Thyroid gland (tissue), 4 donors: Measurements from ENCODE around the gene NFIX. TPM values are rescaled to one million over a fixed set of nuclear protein-coding genes. Genes with fewer than 3 reads are reported as not detected.

ENCODE experiments used
- DNase-seq, 2 donors: peaks; one replicate each; pipeline ENCODE4 v3.0.0-alpha.2; 2019
- H3K27ac ChIP-seq, 3 donors: fragments of 200-600 bp; sonication (generic); 1 replicate in 2 of 3; 2 replicates in 1 of 3; pipeline ENCODE4 v1.5.1; 2016 to 2019; ENCODE audit warnings: mild to moderate bottlenecking in 1 of 3, moderate library complexity in 1 of 3
- H3K27me3 ChIP-seq: fragments of 200-600 bp; sonication (generic); one replicate; pipeline ENCODE4 v1.5.1; 2019
- H3K36me3 ChIP-seq, 2 donors: fragments of 200-600 bp; sonication (generic); one replicate each; pipeline ENCODE4 v1.5.1; 2016 to 2019
- H3K4me1 ChIP-seq, 2 donors: fragments of 200-600 bp; sonication (generic); one replicate each; pipeline ENCODE4 v1.5.1; 2017 to 2019
- H3K4me3 ChIP-seq, 3 donors: fragments of 200-600 bp; sonication (generic); replicated peaks in 1 of 3; 1 replicate in 2 of 3; 2 replicates in 1 of 3; pipeline ENCODE4 v1.5.1; 2016; ENCODE audit warnings: mild to moderate bottlenecking in 1 of 3
- H3K9me3 ChIP-seq: fragments of 200-600 bp; sonication (generic); one replicate; pipeline ENCODE4 v1.5.1; 2017
- CTCF ChIP-seq, 6 experiments: fragments of 200-600 bp in 3 of 6; fragments of 450-650 bp in 3 of 6; sonication (generic) in 3 of 6; IDR thresholded peaks; one replicate each; pipeline ENCODE4 v1.5.1; 2016 to 2019; ENCODE audit warnings: antibody characterized with exemption in 6 of 6, mild to moderate bottlenecking in 2 of 6, inconsistent platforms in 1 of 6, moderate library complexity in 1 of 6
- POLR2A ChIP-seq, 2 donors: fragments of 450-650 bp; IDR thresholded peaks; one replicate each; pipeline ENCODE4 v1.6.1; 2017; ENCODE audit warnings: antibody characterized with exemption in 2 of 2, mild to moderate bottlenecking in 2 of 2, moderate library complexity in 1 of 2
- WGBS, 2 donors: methylation state at CpG; one replicate each; pipeline ENCODE4 v1.1.5; 2017; 5-methylcytosine and 5-hydroxymethylcytosine counted together
- intact Hi-C: fragments of 100-400 bp; cut with DNase I; formaldehyde crosslinking; loops from one replicate; pipeline ENCODE4 v1.15.1; 2023
- total RNA-seq, 4 donors: library from RNA; depleted of rRNA; stranded (reverse); fragments of >200 nt; gene quantifications; one replicate each; pipeline ENCODE4 v1.2.3, GENCODE V29; 2016

Gene NFIX
- total RNA-seq, 4 donors from 2014 or later = 38.8 to 70.2 (median 62.4) TPM

- DNase-seq = no peak
- intact Hi-C loops = loop anchor here (5.0 kb wide), 1 partner anchor 35 kb away; no protein-coding TSS in a partner anchor
- 76 to 80% methylated on average over 16 of the region's 16 CpGs for WGBS, 2 donors
- H3K36me3 ChIP-seq = peaks cover 14% of the 10 kb centered on the region in 2 donors
- H3K27me3 ChIP-seq = no peaks in the 10 kb centered on the region
- TF ChIP-seq POLR2A (IDR thresholded peaks at IDR 0.05) (no peak), CTCF (IDR thresholded peaks at IDR 0.05) (no peak)
- peaks cover 4 to 5% of the 10 kb centered on the region in 2 donors for H3K4me1 ChIP-seq
- H3K4me3 ChIP-seq = no peak overlapping the region
- no peak overlapping the region for H3K27ac ChIP-seq
- H3K9me3 ChIP-seq = no peaks in the 10 kb centered on the region
Observed at GRCh38 chr19:13146763-13147563, 151.7 kb downstream of the NFIX start.

Other genes with a start within 250 kb of the NFIX start
- not detected for gene BEST2, start 243.7 kb upstream of the NFIX start, total RNA-seq
- gene HOOK2, start 219.9 kb upstream of the NFIX start, total RNA-seq = 100 to 1,000 TPM; 128 to 145 (median 136) TPM
- 100 to 1,000 TPM; 111 to 393 (median 220) TPM for gene JUNB, start 204.0 kb upstream of the NFIX start, total RNA-seq
- gene PRDX2, start 193.7 kb upstream of the NFIX start, total RNA-seq = 100 to 1,000 TPM; 166 to 496 (median 328) TPM
- gene THSD8, start 193.4 kb upstream of the NFIX start, total RNA-seq = under 1 TPM in 1 of 4 donors, not detected in 3; 0.67 TPM
- 10 to 100 TPM in 1 of 4 donors, 1 to 10 TPM in 3; 1.5 to 11.8 (median 5.4) TPM for gene RNASEH2A, start 188.9 kb upstream of the NFIX start, total RNA-seq
- not detected for gene RTBDN, start 160.9 kb upstream of the NFIX start, total RNA-seq
- under 1 TPM in 1 of 4 donors, not detected in 3; 0.56 TPM for gene MAST1, start 157.0 kb upstream of the NFIX start, total RNA-seq
- 10 to 100 TPM; 35.4 to 67.3 (median 59.1) TPM for gene DNASE2, start 114.0 kb upstream of the NFIX start, total RNA-seq
- not detected for gene KLF1, start 108.3 kb upstream of the NFIX start, total RNA-seq
- gene GCDH, start 104.3 kb upstream of the NFIX start, total RNA-seq = 10 to 100 TPM; 31.2 to 63.7 (median 46.7) TPM
- not detected for gene SYCE2, start 76.2 kb upstream of the NFIX start, total RNA-seq
- gene FARSA, start 61.8 kb upstream of the NFIX start, total RNA-seq = 10 to 100 TPM; 43.5 to 61.5 (median 53.4) TPM
- 1,000 to 10,000 TPM; 1,892 to 4,270 (median 2,942) TPM for gene CALR, start 56.9 kb upstream of the NFIX start, total RNA-seq
- 100 to 1,000 TPM in 2 of 4 donors, 10 to 100 TPM in 2; 72.0 to 128 (median 101) TPM for gene RAD23A, start 49.6 kb upstream of the NFIX start, total RNA-seq
- 10 to 100 TPM; 31.8 to 68.3 (median 55.2) TPM for gene GADD45GIP1, start 38.3 kb upstream of the NFIX start, total RNA-seq
- under 1 TPM in 2 of 4 donors, not detected in 2; 0.40 to 0.45 TPM for gene DAND5, start 25.9 kb upstream of the NFIX start, total RNA-seq
- gene LYL1, start 107.4 kb downstream of the NFIX start, total RNA-seq = 10 to 100 TPM in 1 of 4 donors, 1 to 10 TPM in 3; 4.2 to 10.9 (median 7.7) TPM
- 10 to 100 TPM; 23.9 to 31.3 (median 29.1) TPM for gene TRMT1, start 121.3 kb downstream of the NFIX start, total RNA-seq
- 10 to 100 TPM; 16.9 to 67.7 (median 43.0) TPM for gene NACC1, start 122.8 kb downstream of the NFIX start, total RNA-seq
- gene STX10, start 154.9 kb downstream of the NFIX start, total RNA-seq = 10 to 100 TPM; 39.2 to 91.9 (median 56.5) TPM
- gene IER2, start 154.9 kb downstream of the NFIX start, total RNA-seq = 100 to 1,000 TPM in 1 of 4 donors, 10 to 100 TPM in 3; 55.0 to 139 (median 65.9) TPM